ENCODE measurements around the gene RNLS. TPM values are rescaled to one million over a fixed set of nuclear protein-coding genes. Genes with fewer than 3 reads are reported as not detected.
"Not testable (repeated sequence)": the region's sequence is repeated elsewhere in the genome, so short reads cannot be mapped to it uniquely, and the experiment has no call there.

RNLS gene
- polyA plus RNA-seq, 5 donors, result 4.3 to 7.0 (median 5.2) TPM

- no peak for DNase-seq
Measured at GRCh38 chr10:88523739-88524400, 59.2 kb downstream of the RNLS start.

GRCh38 chr10:88522715-88523114 is 60.4 kb downstream of the RNLS start:
- no peak for DNase-seq

GRCh38 chr10:88521791-88522190 is 61.3 kb downstream of the RNLS start:
- no peak for DNase-seq

GRCh38 chr10:88515235-88515634 is 67.9 kb downstream of the RNLS start:
- no peak for DNase-seq

- DNase-seq, result no peak
Measured at GRCh38 chr10:88512599-88512998, 70.5 kb downstream of the RNLS start.

GRCh38 chr10:88508796-88509195 is 74.3 kb downstream of the RNLS start:
- no peak for DNase-seq

GRCh38 chr10:88507826-88508453 is 75.2 kb downstream of the RNLS start:
- DNase-seq, result peak in 1 of 2 donors; percentile 42

GRCh38 chr10:88507404-88507803 is 75.7 kb downstream of the RNLS start:
- no peak for DNase-seq

- DNase-seq, result no peak
Measured at GRCh38 chr10:88505680-88506215, 77.4 kb downstream of the RNLS start.

GRCh38 chr10:88505265-88505664 is 77.9 kb downstream of the RNLS start:
- DNase-seq, result no peak

- DNase-seq, result no peak
Measured at GRCh38 chr10:88500656-88501055, 82.5 kb downstream of the RNLS start.

- DNase-seq, result no peak
Measured at GRCh38 chr10:88499569-88500470, 83.3 kb downstream of the RNLS start.

- no peak for DNase-seq
Measured at GRCh38 chr10:88497913-88498312, 85.2 kb downstream of the RNLS start.

GRCh38 chr10:88494537-88494936 is 88.6 kb downstream of the RNLS start:
- DNase-seq, result no peak

- DNase-seq, result peak; percentile 50 to 51
Measured at GRCh38 chr10:88493691-88494483, 89.2 kb downstream of the RNLS start.

- no peak for DNase-seq
Measured at GRCh38 chr10:88491314-88491713, 91.8 kb downstream of the RNLS start.

- no peak for DNase-seq
Measured at GRCh38 chr10:88490231-88490980, 92.7 kb downstream of the RNLS start.

GRCh38 chr10:88489107-88489506 is 94.0 kb downstream of the RNLS start:
- DNase-seq, result no peak

- DNase-seq, result not testable (repeated sequence)
Measured at GRCh38 chr10:88486816-88487215, 96.3 kb downstream of the RNLS start.

GRCh38 chr10:88482220-88482619 is 100.9 kb downstream of the RNLS start:
- no peak for DNase-seq

GRCh38 chr10:88478256-88478655 is 104.9 kb downstream of the RNLS start:
- no peak for DNase-seq

All from right lung (tissue), 5 donors.